HG03571 (cell line): ENCODE data around the gene MRPL22.
"Not testable (repeated sequence)": the region's sequence is repeated elsewhere in the genome, so short reads cannot be mapped to it uniquely, and the experiment has no call there.

ENCODE experiments used
- ATAC-seq: cut with Tn5 transposase; IDR thresholded peaks from one replicate; pipeline ENCODE4 v1.9.1; 2021; ENCODE audit not compliant: unreplicated experiment

The MRPL22 gene

DNA sequence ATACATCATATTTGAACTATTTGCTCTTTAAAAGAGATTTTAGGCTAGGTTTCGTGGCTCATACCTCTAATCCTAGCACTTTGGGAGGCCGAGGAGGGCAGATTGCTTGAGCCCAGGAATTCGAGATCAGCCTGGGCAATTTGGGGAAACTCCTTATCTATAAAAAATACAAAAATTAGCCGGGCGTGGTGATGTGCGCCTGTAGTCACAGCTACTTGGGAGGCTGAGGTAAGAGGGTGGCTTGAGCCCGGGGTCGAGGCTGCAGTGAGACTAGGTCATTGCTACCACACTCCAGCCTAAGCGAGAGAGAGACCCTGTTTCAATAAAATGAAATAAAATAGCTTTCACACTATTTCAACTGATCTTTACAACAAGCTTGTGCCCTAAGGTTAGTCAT, 500 bp upstream of the MRPL22 start:
- ATAC-seq: no peak

DNA sequence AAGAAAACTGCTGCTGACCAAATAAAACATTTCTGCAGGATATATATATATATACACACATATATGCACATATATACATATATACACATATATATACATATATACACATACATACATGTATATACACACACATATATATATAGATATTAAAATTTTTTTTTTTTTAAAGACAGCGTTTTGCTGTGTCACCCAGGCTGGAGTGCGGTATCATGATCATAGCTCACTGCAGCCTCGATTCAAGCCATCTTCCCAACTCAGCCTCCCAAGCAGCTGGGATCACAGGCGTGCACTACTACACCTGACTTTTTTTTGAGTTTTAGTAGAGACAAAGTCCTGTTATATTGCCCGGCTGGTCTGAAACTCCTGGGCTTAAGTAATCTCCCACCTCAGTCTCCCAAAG, 2.7 kb downstream of the MRPL22 start:
- no peak for ATAC-seq

DNA sequence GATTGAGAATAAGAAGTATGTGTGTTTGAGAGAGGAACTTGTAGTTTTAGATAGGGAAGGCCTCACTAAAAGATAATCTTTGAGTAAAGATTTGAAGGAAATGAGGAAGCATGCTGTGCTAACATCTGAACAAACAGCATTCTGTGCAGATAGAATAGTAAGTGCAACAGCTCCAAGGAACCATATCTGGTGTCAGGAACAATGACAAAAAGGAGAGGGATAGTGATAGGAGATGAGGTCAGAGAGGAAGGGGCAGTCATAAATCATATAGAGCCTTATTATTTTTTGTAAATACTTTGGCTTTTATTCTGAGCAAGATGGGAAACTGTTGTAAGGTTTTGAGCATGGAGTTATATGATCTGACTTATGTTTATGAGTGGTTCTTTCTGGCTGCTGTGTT, 3.8 kb downstream of the MRPL22 start:
- no peak for ATAC-seq

DNA sequence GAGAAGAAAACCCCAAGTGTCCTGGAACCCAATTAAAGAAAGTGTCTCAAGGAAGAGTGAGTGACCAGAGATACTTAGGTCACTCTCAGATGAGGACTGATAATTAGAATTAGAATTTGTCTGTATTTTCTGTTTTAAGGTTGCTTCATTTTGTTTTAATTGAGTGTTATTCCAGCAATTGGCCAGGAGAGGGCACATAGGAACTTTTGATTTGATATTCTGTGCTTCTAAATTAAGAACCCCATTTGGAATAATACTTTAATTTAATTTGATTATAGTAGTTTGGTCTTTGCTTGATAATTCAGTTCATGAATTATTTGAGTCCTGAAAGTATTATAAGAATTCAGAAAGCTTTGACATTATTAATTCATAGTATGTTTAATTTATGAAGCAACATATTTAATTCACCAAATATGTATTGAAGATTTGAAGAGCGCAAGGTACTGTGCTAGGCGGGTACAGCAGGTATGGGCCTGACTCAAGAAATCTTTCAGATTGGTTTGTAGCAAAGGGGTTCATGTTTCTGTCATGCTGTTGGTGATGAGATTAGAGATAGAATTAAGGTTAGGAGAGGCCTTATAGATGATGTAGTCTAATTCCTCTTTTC, 4.9 kb downstream of the MRPL22 start:
- ATAC-seq: no peak

DNA sequence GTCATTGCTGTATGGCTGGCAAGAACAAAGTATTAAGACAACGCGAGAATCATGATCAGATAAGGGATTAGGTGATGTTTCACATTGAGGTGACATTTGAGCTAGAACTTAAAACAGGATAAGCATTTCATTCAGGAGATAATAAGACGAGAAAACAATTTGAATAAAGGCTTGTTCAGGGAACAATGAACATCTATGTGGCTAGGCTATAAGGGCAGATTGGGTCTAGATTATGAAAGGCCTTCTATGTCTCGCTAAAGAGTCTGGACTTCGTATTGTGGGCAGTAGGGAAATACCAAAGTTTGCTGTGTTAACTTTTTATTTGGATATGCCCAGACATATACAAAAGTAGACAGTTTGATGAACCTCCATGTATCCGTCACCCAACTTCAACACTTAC, 6.9 kb downstream of the MRPL22 start:
- no peak for ATAC-seq

DNA sequence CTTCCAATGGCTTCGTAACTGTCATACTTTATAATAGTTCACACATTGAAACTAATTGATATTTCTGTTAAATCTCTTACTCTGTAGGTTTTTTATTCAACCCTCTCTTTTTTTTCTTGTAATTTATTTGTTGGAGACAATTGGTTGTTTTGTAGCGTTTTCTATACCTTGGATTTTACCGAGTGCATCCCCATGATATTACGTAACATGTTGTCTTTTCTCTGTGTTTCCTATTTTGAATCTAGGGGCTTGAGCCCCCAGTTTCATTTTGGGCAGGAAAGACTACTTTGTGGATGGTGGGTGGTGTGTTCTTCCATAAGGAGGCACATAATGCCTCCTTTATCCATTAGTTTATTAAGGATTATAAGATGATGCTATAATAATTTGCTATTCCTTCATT, 7.4 kb downstream of the MRPL22 start:
- no peak for ATAC-seq

DNA sequence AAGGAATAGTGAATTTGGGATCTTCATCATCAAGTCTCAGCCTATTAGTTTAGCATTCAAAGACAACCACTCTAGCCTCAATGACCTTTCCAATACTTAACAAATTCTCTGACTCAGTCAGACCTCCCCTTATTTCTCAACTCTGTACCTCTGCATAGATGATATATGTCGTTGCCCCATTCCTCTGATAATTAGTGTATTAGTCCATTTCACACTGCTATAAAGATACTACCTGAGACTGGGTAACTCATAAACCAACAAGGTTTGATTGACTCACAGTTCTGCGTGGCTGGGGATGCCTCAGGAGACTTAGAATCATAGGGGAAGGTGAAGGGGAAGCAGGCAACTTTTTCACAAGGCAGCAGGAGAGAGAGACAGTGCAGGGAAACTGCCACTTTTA, 8.9 kb downstream of the MRPL22 start:
- ATAC-seq: no peak

DNA sequence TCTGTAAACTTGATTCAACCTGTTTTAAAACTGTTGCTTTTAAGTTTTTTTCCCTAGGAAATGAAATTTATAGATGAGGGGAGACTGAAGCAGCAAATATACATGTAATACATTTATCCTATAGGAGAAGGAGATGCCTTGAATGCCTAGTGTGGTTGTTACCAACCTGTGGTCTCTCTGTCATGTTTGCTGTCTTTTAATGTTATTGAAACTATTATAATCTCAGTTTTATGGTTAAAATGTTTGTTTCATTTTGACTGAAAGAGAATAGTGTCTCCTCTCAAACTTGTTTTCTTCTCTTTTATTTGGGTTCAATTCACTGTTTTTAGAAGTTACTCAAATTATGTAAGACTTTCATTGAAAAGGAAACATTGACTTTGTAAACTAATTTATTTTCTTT, 15.8 kb downstream of the MRPL22 start:
- ATAC-seq: no peak

DNA sequence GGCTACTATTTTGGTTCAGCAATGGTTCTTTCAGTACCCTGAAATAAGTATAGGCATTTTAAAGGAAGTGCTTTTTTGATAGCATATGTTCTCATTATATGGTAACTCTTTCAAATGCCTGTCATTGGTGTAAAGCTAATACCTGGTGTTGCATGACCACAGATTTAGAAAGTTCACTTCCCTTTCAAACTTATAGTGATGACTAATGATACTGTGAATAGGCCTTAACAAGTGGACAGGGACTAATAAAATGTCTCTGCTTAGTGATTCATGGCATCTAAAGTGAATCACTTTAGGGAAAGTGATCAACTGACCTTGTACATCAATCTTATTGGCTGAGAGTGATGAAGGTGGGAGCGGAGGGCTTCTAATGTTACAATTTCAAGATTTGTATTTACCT, 21.6 kb downstream of the MRPL22 start:
- ATAC-seq: peak; percentile 95

DNA sequence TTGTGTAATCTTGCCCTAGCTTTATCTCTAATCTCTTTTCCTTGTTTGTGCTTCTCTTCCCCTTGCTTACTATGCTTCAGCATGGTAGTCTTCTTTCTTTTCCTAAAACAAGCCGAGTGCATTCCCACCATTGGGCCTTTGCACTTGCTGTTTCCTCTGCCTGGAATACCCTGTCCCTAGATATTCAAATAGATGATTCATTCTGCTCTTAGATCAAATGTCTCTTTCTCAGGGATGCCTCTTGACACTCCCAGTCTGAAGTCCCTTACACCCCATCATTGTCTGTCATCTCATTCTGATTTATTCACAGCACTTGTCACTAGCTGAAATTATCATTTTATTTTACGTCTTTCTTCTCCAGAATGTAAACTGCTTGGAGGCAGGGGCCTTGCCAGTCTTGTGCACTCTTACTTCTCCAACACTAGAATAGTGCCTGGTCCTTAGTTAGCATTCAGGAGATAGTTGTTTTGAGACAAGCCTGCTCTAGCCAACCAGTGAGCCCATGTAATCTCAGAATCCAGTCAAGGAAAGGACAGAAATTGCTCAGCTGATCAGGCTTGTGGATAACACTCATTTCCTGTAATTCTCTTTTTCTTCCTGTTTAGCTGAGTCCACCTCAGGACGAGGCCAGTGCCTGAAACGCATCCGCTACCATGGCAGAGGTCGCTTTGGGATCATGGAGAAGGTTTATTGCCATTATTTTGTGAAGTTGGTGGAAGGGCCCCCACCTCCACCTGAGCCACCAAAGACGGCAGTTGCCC, 25.4 kb downstream of the MRPL22 start:
- ATAC-seq: no peak

DNA sequence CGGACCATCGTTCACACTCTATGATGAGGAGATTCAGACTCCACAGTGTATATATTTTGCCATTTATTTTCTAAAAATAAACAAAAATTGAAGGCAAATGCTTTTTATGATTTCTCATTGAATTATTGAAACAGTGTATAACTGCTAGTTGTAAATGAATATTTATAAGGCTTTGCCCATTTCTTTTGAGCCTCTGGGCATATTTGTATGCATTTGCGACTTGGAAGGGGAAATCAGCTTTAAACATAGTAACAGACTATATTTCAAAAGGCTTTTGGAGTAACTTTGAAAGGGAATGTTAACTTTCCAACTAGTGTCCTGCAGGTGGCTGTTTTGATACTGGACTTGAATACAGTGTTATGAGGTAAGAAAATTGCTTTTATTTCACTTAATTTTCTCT, 26.0 kb downstream of the MRPL22 start:
- no peak for ATAC-seq

DNA sequence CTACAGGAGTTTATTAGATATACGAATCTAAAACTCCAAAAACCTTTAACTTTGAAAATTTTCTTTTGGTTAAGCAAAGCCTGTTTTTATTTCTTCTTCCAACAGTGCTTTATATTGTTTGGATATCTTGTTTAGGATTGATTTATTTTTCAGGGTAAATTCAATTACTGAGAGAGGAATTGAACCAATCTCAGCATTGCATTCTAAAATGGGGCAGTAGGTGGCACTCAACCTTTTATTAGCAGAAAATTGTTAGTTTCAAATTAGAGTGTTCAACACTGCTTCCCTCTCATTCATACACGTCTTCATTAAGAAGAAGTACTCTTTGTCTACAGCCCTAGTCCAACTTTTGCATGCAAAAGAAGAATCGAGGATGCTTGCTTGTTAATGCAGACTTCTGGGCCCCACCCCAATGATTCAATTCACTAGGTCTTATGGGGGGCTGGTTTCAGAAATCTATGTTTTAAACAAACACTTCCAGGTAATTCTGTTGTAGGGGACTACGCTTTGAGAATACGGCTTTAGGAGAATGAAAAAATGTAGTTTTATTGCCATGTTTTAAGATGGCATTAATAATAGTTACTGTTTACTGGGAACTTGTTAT, 26.6 kb downstream of the MRPL22 start:
- ATAC-seq: no peak

DNA sequence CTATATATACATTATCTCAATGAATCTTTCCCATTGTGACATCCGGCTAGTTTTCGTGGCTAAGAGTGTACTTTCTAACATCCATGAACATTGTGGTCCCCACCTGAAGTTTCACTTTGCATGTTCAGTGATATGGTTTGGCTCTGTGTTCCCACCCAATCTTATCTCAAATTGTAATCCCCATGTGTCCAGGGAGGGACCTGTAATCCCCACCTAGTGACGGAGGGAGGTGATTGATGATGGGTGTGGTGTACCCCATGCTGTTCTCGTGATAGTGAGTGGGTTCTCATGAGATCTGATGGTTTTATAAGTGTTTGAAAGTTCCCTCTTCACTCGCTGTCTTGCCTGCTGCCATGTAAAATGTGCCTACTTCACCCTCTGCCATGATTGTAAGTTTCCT, 28.1 kb downstream of the MRPL22 start:
- ATAC-seq: no peak

DNA sequence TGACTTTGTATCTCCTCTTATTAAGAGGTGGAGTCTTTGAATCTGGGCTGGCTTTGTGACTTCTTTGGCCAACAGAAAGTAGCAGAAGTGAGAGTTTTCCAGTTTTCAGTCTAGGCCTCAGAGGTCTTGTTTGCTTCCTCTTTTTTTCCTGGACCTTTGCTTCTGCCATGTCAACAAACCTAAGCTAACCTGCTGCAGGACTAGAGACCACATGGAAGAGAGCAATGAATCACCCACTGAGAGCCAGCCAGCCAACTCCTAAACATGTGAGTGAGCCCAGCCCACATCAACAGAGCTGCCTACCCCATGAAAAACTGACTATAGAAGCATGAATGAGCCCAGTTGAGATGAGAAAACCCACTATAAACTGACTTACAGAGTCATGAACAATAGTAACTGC, 29.9 kb downstream of the MRPL22 start:
- ATAC-seq: no peak

DNA sequence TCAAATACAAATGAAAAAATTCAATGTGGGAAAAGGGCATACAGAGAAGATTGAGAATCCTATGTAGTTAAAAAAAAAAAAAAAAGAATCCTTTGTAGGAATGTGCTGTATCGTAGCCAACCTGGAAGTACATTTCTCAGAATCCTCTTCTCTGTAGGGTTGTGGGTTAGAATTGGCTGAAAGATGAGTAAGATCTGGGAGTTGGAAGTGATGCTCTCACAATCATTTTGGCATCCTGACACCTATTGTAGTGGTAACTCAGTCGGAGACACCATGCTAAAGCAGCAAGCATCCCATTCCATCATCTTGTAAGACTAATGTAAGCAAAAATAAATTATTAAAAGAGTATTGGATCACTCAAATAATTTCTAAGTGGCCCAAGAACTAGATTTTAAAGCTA, 30.6 kb downstream of the MRPL22 start:
- ATAC-seq: no peak

DNA sequence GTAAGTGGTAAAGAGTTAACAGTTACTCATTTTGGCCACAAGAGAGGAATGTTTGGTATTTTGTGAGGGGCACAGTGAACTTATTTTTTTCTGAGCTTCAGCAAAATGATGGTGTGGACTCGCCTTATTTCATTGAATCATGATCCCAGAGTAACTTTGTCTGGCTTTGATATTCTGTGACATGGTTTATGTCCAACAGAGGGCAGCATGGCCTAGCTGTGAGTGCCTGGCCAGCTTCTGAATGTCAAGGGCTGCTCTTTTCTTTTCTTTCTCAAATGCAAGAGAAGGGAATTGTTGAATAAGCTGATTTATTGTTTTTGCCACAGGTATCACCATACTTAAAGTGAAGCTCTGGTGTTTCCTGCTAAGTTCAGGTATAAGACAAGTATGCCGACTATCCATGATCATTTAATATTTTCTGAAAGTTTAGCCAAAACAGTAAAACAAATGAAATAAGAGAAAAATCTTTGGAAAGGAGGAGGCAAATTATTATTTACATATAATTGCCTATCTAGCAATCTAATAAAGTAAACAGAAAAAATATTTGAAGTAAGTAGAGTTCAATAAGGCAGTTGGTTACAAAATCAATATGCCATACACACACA, 31.7 kb downstream of the MRPL22 start:
- no peak for ATAC-seq

DNA sequence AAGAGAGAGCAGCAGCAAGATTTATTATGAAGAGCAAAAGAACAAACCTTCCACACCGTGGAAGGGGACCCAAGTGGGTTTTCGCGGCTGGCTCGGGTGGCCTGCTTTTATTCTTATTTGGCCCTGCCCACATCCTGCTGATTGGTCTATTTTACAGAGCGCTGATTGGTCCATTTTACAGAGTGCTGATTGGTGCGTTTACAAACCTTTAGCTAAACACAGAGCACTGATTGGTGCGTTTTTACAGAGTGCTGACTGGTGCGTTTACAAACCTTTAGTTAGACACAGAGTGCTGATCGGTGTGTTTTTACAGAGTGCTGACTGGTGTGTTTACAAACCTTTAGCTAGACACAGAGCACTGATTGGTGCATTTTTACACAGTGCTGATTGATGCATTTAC, 35.2 kb downstream of the MRPL22 start:
- ATAC-seq: not testable (repeated sequence)

DNA sequence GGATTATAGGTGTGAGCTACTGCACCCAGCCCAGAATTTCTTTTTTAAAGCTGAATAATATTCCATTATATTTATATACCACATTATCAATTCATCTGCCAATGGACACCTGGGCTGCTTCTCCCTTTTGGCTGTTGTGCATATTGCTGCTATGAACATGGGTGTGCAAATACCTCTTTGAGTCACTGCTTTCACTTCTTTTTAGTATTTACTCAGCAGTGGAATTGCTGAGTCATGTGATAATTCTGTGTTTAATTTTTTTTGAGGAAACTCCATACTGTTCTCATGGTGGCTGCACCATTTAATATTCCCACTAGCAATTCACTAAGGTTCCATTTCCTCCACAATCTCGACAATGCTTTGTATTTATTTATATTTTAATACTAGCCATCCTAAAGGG, 36.5 kb downstream of the MRPL22 start:
- ATAC-seq: no peak

DNA sequence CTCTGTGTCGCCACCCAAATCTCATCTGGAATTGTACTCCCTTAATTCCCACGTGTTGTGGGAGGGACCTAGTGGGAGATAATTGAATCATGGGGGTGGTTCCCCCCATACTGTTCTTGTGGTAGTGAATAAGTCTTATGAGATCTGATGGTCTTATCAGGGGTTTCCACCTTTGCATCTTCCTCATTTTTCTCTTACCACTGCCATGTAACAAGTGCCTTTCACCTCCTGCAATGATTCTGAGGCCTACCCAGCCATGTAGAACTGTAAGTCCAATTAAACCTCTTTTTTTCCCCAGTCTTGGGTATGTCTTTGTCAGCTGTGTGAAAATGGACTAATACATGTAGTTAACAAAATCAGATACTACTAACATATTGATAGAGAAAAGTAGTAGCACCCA, 37.4 kb downstream of the MRPL22 start:
- not testable (repeated sequence) for ATAC-seq

DNA sequence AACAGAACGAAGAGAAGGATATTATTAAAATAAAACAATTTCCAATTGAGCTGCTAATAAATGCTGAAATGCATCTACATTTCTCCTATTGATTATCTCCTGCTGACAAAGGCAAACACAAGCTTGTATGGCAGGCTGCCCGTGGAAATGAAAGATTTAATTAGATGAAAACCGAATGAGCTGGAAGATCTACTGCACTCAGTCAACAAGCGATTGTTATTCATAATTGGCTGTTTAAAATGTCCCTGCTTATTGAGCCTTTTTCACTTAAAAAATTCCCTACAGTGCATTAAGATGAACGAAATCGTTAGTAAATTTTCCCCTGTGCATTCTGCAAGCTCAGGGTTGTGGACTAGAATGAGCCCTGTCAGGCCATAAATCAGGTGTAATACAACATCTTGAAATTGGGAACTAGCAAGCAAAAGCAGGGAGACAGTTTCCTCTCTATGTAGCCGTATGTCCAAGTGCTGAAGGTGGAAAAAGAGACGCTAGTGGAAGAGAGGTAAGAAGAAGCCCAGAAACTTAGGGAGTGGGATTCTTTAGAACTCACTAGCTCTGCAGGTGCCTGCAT, 44.2 kb downstream of the MRPL22 start:
- ATAC-seq: no peak

DNA sequence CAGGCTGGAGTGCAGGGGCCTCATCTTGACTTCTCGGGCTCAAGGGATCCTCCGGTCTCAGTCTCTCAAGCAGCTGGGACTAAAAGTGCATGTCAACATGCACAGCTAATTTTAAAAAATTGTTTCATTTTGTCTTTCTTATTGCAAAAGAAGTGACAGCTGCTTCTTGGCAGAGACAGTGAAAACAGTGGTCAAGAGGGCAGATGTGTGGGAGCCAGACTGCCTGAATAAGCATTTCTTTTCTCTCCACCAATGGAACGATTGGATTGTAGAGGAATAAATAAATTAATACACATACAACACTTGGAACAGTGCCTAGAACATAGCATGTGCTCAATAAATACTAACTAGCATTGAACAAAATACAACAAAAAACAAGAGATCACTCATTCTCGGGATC, 45.3 kb downstream of the MRPL22 start:
- no peak for ATAC-seq

DNA sequence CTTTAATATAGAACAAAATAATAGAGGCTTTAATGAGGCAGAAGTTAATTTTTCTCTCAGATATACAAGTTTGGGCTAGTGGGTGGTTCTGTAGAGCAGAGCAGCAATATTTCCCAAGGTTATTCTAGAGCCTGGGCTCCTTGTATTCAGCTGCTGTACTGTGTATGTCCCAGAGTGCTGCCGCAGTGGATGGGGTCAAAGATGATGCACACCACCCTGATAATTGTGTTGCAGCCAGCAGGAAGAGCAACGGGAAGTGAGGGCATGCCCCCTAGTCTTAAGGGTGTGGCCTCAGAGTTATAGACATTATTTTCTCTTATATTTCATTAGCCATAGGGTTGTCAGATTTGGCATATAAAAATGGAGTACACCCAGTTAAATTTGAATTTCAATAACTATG, 48.8 kb downstream of the MRPL22 start:
- no peak for ATAC-seq
